ENCODE results near the gene BANK1. TPM values are rescaled to one million over a fixed set of nuclear protein-coding genes. Genes with fewer than 3 reads are reported as not detected.

The BANK1 gene
- polyA plus RNA-seq, 1 donor from 2014 or later = not detected

DNA sequence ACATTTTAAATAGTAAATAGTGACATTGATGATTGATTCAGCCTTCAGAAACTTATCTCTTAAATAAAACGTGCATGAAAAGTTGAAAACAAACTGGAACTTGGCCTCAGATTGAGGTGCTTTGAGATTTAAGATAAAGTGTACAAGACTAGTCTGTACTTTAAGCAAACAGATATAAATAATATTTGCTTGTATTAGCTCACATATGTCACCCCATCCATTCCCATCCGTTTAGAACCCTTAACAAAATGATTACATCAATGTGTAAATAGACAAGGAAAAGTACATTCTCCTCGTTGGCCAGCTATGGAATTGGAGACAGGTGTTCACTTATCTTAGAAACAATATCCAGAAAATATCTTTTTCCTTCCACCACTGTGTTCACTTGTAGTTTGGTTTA is 130.8 kb downstream of the BANK1 start:
- no peaks in the 10 kb centered on the region for H4K20me1 ChIP-seq (ENCODE audit: insufficient read depth)
- H3K27ac ChIP-seq (ENCODE audit: low read length) = no peak overlapping the region
- no peak overlapping the region for H3K4me2 ChIP-seq (ENCODE audit: low read length)
- H3K9me3 ChIP-seq (ENCODE audit: low read length) = no peaks in the 10 kb centered on the region
- no peak overlapping the region for H3K4me3 ChIP-seq (ENCODE audit: low read length)
- no peaks in the 10 kb centered on the region for H3K36me3 ChIP-seq (ENCODE audit: insufficient read depth, low read length)
- TF ChIP-seq EZH2 (IDR thresholded peaks at IDR 0.05; ENCODE audit: borderline replicate concordance, insufficient read depth, low read length, poor library complexity, severe bottlenecking) = no peak
- no peak for TF ChIP-seq POLR2AphosphoS5 (IDR thresholded peaks at IDR 0.05)
- TF ChIP-seq TAF1 (IDR thresholded peaks at IDR 0.05; ENCODE audit: low read depth) = no peak
- TF ChIP-seq, protein P1, sequence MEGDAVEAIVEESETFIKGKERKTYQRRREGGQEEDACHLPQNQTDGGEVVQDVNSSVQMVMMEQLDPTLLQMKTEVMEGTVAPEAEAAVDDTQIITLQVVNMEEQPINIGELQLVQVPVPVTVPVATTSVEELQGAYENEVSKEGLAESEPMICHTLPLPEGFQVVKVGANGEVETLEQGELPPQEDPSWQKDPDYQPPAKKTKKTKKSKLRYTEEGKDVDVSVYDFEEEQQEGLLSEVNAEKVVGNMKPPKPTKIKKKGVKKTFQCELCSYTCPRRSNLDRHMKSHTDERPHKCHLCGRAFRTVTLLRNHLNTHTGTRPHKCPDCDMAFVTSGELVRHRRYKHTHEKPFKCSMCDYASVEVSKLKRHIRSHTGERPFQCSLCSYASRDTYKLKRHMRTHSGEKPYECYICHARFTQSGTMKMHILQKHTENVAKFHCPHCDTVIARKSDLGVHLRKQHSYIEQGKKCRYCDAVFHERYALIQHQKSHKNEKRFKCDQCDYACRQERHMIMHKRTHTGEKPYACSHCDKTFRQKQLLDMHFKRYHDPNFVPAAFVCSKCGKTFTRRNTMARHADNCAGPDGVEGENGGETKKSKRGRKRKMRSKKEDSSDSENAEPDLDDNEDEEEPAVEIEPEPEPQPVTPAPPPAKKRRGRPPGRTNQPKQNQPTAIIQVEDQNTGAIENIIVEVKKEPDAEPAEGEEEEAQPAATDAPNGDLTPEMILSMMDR (IDR thresholded peaks at IDR 0.05; ENCODE audit: poor library complexity, severe bottlenecking) = no peak
- TF ChIP-seq, protein P2, sequence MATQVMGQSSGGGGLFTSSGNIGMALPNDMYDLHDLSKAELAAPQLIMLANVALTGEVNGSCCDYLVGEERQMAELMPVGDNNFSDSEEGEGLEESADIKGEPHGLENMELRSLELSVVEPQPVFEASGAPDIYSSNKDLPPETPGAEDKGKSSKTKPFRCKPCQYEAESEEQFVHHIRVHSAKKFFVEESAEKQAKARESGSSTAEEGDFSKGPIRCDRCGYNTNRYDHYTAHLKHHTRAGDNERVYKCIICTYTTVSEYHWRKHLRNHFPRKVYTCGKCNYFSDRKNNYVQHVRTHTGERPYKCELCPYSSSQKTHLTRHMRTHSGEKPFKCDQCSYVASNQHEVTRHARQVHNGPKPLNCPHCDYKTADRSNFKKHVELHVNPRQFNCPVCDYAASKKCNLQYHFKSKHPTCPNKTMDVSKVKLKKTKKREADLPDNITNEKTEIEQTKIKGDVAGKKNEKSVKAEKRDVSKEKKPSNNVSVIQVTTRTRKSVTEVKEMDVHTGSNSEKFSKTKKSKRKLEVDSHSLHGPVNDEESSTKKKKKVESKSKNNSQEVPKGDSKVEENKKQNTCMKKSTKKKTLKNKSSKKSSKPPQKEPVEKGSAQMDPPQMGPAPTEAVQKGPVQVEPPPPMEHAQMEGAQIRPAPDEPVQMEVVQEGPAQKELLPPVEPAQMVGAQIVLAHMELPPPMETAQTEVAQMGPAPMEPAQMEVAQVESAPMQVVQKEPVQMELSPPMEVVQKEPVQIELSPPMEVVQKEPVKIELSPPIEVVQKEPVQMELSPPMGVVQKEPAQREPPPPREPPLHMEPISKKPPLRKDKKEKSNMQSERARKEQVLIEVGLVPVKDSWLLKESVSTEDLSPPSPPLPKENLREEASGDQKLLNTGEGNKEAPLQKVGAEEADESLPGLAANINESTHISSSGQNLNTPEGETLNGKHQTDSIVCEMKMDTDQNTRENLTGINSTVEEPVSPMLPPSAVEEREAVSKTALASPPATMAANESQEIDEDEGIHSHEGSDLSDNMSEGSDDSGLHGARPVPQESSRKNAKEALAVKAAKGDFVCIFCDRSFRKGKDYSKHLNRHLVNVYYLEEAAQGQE (IDR thresholded peaks at IDR 0.05; ENCODE audit: borderline replicate concordance) = no peak
- TF ChIP-seq MXI1 (conservative IDR thresholded peaks at IDR 0.05; ENCODE audit: poor library complexity, severe bottlenecking) = no peak
- TF ChIP-seq EP300 (conservative IDR thresholded peaks at IDR 0.05; ENCODE audit: poor library complexity, severe bottlenecking) = no peak
- no peak for TF ChIP-seq SMC3 (conservative IDR thresholded peaks at IDR 0.05; ENCODE audit: poor library complexity)
- no peak for TF ChIP-seq RAD21 (conservative IDR thresholded peaks at IDR 0.05)
- H3K79me2 ChIP-seq (replicated peaks; ENCODE audit: insufficient read depth, low read length) = no peaks in the 10 kb centered on the region
- H3K9me2 ChIP-seq (ENCODE audit: insufficient read depth, low read length) = no peaks in the 10 kb centered on the region
- no peak overlapping the region for H2AFZ ChIP-seq (ENCODE audit: low read depth, low read length)
- H3F3A ChIP-seq (ENCODE audit: insufficient read depth, low read length, poor library complexity, severe bottlenecking) = no peaks in the 10 kb centered on the region
- H3K27me3 ChIP-seq (ENCODE audit: insufficient read depth, low read depth, low read length) = no peaks in the 10 kb centered on the region
- no peak overlapping the region for H3K9ac ChIP-seq (ENCODE audit: low read length)

DNA sequence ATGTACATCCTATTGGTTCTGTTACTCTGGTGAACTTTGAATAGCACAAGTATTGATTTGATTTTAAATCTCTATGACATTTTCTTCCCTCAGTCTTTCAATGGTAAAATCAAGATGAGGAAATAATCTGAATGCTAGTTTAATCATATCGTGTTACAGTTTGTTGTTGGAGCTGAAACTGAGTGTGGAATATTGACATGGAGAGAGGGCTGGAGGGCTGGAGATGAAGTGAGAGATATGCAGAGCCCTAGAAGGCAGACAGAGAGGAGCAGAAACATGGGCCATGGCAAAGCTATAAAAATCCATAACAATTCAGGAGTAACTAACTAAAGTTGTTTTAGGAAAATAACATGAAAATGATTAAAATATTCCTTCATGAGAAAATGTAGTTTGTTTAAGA is 141.1 kb downstream of the BANK1 start:
- H4K20me1 ChIP-seq (ENCODE audit: insufficient read depth) = no peaks in the 10 kb centered on the region
- no peaks in the 10 kb centered on the region for H3K36me3 ChIP-seq (ENCODE audit: insufficient read depth, low read length)
- H3K9ac ChIP-seq (ENCODE audit: low read length) = no peak overlapping the region
- no peaks in the 10 kb centered on the region for H3F3A ChIP-seq (ENCODE audit: insufficient read depth, low read length, poor library complexity, severe bottlenecking)
- H3K9me3 ChIP-seq (ENCODE audit: low read length) = no peaks in the 10 kb centered on the region
- H3K79me2 ChIP-seq (replicated peaks; ENCODE audit: insufficient read depth, low read length) = no peaks in the 10 kb centered on the region
- no peak overlapping the region for H3K27ac ChIP-seq (ENCODE audit: low read length)
- no peak for TF ChIP-seq EP300 (conservative IDR thresholded peaks at IDR 0.05; ENCODE audit: poor library complexity, severe bottlenecking)
- TF ChIP-seq MXI1 (conservative IDR thresholded peaks at IDR 0.05; ENCODE audit: poor library complexity, severe bottlenecking) = no peak
- TF ChIP-seq, protein P1 (IDR thresholded peaks at IDR 0.05; ENCODE audit: poor library complexity, severe bottlenecking) = no peak
- TF ChIP-seq SMC3 (conservative IDR thresholded peaks at IDR 0.05; ENCODE audit: poor library complexity) = no peak
- TF ChIP-seq EZH2 (IDR thresholded peaks at IDR 0.05; ENCODE audit: borderline replicate concordance, insufficient read depth, low read length, poor library complexity, severe bottlenecking) = no peak
- TF ChIP-seq, protein P2 (IDR thresholded peaks at IDR 0.05; ENCODE audit: borderline replicate concordance) = no peak
- no peak for TF ChIP-seq TAF1 (IDR thresholded peaks at IDR 0.05; ENCODE audit: low read depth)
- TF ChIP-seq RAD21 (conservative IDR thresholded peaks at IDR 0.05) = no peak
- TF ChIP-seq POLR2AphosphoS5 (IDR thresholded peaks at IDR 0.05) = no peak
- no peak overlapping the region for H2AFZ ChIP-seq (ENCODE audit: low read depth, low read length)
- H3K9me2 ChIP-seq (ENCODE audit: insufficient read depth, low read length) = no peaks in the 10 kb centered on the region
- no peak overlapping the region for H3K4me3 ChIP-seq (ENCODE audit: low read length)
- H3K4me2 ChIP-seq (ENCODE audit: low read length) = no peak overlapping the region
- no peaks in the 10 kb centered on the region for H3K27me3 ChIP-seq (ENCODE audit: insufficient read depth, low read depth, low read length)
